HG03521 (cell line): Measurements from ENCODE around the gene TTC28.
"Not testable (repeated sequence)": the region's sequence is repeated elsewhere in the genome, so short reads cannot be mapped to it uniquely, and the experiment has no call there.

Source experiments
- ATAC-seq: cut with Tn5 transposase; IDR thresholded peaks from one replicate; pipeline ENCODE4 v1.9.1; 2021; ENCODE audit warnings: mild to moderate bottlenecking, moderate library complexity; ENCODE audit not compliant: unreplicated experiment

TTC28 gene

DNA sequence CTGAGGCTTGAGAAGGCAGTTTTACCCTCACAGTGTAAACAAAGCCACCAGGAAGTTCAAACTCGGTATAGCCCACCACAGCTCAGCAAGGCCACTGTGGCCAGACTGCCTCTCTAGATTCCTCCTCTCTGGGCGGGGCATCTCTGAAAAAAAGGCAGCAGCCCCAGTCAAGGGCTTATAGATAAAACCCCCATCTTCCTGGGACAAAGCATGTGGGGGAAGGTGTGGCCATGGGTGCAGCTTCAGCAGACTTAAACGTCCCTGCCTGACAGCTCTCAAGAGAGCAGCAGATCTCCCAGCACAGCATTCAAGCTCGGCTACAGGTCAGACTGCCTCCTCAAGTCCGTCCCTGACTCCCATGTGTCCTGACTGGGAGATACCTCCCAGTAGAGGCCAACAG lies 69.7 kb downstream of the TTC28 start:
- ATAC-seq, result no peak

DNA sequence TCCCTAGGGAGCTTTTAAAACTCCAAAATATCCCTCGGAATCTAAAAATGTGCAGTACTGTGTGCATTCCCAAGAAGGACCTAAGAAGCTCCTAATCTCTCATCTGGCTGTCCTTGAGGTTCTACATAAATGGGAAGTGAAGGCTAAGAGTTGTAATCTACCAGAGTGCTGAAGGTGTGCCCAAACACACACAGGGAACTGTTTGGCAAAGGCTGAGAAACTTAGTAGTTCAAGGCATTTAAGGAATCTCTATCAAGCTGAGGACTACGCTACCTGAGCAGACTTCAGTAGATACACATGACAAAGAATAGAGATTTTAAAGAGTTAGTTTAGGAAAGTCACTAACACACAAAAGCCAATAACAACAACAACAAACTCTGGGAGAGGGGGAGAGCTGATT lies 71.1 kb downstream of the TTC28 start:
- ATAC-seq, result no peak

DNA sequence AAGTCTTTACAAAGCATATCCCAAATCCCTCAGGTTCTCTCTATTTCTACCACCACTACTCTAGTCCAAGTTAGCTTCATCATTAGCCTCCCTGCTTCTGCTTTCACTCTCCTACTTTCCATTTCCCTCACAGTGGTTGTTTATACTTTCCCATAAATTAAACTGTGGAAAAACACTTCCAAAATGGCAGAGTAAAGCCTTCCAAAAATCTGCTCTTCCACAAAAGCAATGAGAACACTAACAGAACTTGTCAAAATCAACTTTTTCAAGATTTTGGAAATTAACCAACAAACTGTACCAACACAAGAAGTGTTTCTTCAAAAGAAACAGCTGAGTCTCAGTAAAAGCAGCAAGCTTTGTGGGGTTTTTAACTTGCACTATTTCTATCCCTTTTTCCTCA lies 71.8 kb downstream of the TTC28 start:
- no peak for ATAC-seq

DNA sequence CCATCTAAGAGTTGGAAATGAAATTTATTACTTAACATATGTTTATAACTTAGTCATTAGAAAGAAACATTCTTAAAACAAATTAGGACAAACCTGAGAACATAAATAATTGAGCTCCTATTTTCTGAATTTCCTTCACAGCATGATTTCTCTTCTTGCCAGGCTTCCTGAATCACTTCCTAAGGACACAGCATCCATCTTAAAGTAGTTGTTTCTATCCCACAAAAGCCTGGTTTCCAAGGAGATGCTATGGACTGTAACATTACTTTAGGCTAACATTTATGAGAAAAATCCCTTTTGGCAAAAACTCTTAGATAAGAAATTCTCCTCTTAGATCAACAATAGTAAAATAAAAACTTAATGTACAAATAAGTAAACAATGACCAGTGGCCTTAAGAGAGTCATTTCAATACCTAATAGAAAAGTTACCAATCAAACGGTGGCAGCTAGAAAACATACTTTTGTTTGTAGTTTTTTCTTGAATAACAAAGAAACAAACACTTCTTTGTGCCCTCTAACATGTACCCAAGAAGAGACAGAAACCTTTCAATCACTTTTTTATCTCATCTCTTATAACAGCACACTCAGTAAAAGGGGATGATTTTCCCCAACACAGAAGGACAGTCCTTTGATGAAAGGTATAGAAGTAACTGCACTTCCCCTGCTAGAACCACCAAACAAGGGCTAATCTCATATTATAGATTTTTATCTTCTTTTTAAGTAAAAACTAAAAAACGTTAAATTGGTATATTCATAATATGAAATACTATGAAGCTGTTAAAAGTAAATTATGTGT lies 74.5 kb downstream of the TTC28 start:
- ATAC-seq, result no peak

DNA sequence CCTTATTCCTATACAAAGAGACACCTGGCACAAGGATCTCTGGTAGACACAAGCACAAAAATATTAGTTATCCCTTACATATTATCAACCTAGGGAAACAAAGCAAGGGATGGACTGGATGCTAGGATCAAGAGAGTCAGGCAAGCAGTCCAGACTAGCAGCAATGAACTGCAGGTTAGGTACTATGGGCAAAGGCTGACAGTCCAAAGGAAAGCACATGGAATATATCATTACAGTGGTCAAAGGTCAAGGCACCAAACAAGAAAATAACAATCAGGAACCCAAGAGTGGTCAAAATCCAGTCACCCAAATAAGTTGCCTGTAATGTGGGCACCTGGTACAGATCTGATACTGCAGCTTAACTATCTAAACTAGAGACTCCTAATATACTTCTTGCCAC lies 77.7 kb downstream of the TTC28 start:
- no peak for ATAC-seq

DNA sequence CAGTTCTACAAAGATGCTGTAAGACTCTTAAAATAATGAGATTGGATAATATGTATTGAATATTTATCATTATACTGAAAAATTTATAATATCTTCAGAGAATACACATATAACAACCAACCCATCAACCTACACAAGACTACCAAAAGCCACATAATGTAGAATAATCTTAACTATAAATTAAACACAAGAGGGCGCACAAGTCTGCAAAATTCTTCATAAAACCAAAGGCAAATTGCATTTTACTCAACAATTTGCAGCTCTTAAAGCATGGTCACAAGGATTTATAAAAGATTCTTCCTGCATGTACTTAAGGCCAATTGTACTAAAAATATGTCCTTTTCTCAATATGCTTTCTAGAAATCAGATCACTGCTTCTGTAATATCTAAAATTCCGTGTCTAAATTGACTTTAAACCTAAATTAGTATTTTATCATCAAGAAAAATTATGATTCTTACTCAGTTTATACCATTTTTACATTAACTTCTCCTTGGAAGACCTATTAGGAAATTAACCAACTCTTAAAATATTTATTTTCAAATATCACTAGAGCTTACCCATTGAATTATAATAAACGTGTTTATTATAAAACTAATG lies 79.0 kb downstream of the TTC28 start:
- no peak for ATAC-seq

DNA sequence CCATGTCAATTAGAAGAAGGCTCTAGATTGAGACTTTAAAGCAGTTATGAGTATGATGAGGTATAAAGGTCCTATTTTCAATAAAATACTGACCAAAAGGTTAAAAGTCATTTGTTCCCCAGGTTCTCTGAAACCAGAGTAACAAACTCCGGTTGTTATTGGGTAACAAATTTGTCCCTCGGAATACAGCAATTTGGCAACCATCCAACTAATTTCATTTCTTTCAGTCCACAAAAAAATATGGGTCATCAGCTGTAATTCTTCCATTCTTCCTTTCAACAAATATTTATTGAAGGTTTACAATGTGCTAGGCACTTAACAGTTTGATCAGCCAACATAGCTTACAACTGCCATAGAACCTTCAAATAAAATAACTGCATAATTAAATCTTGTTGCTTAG lies 79.9 kb downstream of the TTC28 start:
- no peak for ATAC-seq

DNA sequence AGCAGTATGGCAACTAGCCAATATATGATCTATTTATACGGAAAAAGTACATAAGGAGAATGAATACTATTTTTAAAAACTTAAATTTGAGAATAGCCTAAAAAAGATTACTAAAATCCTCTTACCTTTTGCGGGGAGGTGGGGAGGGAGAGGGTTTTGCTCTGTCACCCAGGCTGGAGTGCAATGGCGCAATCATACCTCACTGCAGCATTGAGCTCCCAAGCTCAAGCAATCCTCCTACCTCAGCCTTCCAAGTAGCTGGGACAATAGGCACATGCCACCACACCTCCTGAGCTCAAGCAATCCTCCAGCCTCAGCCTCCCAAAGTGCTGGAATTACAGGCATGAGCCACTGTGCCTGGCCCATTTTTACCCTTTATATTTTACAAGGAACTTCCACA lies 82.0 kb downstream of the TTC28 start:
- no peak for ATAC-seq

DNA sequence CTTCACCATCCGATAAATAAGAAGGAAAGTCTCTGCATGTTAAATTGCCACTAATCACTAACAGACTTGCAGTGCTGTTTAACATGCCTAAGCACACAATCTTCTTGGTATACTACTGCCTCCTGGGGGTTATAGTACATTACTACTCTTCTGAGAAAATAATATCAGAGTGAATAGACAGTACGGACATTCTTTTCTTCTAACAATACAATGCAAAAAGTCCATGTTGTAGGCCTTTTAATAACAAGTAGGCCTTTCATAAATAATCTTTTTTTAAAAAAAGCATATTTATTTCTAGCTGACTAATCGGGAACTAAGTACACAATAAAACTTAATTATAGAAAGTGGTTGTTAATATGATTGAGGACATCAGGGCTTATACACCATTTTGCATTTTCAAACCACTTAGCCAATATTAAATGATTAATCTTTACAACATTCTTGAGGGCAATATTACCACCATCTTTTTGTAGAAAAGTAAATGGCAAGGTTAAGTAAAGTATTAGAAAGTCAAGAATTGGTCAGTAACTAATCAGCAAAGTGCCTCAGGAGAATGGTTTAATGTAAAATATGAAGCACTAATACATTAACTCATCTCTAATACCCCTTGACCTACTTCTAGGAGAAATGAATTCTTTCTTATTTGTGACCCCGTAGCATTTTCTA lies 84.7 kb downstream of the TTC28 start:
- ATAC-seq, result no peak

GRCh38 chr22:28594076-28594796 lies 85.4 kb downstream of the TTC28 start:
- ATAC-seq, result no peak

DNA sequence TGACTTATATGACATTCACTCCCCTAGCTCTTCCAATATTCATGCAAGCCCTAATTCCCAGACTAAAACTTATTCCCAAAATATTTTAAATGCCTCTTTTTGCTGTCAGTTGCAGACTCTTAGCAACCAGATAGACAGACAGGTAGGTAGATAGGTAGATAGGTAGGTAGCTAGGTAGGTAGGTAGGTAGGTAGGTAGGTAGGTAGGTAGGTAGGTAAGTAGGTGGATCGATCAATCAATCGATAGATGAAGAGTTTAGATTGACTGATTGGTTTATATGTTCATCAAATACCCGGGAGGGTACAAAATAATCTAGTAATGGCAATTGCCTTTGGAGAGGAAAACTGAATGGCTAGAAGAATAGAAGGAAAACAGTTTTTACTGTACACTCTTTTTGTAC lies 86.3 kb downstream of the TTC28 start:
- no peak for ATAC-seq

GRCh38 chr22:28589102-28589750 lies 90.4 kb downstream of the TTC28 start:
- no peak for ATAC-seq

GRCh38 chr22:28585324-28585723 lies 94.3 kb downstream of the TTC28 start:
- no peak for ATAC-seq

DNA sequence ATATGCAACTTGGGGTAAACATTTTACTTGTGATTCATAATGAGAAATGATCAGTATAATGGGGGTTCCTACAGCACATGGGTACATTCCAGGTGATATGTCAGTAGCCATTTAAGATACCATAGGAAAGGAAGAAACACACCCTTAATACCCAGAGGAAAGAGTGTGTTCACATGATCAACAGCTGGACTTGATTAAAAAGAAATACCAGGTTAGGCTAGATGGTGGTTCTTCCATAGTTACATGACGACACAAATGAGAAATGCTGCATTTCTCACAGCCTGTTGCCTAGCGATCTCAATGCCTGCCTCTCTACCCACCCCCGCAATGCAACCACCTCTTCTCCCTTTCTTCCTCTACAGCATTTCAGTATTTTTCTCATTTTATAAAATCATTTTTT lies 96.8 kb downstream of the TTC28 start:
- ATAC-seq, result no peak

DNA sequence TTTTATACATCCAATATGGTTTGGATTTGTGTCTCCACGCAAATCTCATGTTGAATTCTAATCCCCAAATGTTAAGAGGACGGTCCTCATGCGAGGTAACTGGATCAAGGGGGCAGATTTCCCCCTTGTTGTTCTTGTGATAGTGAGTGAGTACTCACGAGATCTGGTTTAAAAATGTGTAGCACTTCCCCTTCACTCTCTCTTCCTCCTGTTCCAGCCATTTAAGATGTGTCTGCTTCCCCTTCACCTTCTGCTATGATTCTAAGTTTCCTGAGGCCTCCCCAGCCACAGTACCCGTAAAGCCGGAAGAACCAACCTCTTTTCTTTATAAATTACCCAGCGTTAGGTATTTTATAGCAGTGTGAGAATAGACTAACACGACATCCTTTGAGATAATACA lies 98.6 kb downstream of the TTC28 start:
- ATAC-seq, result no peak

GRCh38 chr22:28576162-28576561 lies 103.5 kb downstream of the TTC28 start:
- ATAC-seq, result no peak

- no peak for ATAC-seq
Observed at GRCh38 chr22:28574159-28574788, 105.4 kb downstream of the TTC28 start.

- ATAC-seq, result no peak
Observed at GRCh38 chr22:28570696-28571373, 108.8 kb downstream of the TTC28 start.

DNA sequence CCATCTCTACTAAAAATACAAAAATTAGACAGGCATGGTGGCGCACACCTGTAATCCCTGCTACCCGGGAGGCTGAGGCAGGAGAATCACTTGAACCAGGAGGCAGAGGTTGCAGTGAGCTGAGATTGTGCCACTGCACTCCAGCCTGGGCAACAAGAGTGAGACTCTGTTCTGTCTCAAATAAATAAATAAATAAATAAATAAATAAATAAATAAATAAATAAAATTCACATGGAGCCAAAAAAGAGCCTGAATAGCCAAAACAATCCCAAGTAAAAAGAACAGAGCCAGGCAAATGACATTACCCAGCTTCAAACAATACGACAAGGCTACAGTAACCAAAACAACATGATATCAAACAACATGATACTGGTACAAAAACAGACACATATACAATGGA lies 110.7 kb downstream of the TTC28 start:
- not testable (repeated sequence) for ATAC-seq

- no peak for ATAC-seq
Observed at GRCh38 chr22:28568099-28568498, 111.5 kb downstream of the TTC28 start.
